H1 (cell line): Measurements from ENCODE around the gene TMEM135. TPM values are rescaled to one million over a fixed set of nuclear protein-coding genes. Genes with fewer than 3 reads are reported as not detected.

Experiments
- CTCF ChIA-PET: fragments of 300-600 bp; sonication (Branson Sonifier 250); formaldehyde crosslinking; loops from one replicate; lab custom pipeline; 2021; ENCODE audit not compliant: partially characterized antibody; lab: Charles Lee
- POLR2A ChIA-PET: fragments of 300-600 bp; sonication (Branson Sonifier 250); formaldehyde crosslinking; loops from one replicate; lab custom pipeline; 2021; ENCODE audit warnings: inconsistent platforms; ENCODE audit not compliant: partially characterized antibody; lab: Charles Lee
- DNase-seq, 2 experiments: peaks; one replicate each; pipeline versions ENCODE4 v3.0.0 to v3.0.0-alpha.2; 2010 to 2022; ENCODE audit warnings: low spot score in 2 of 2, low read depth in 1 of 2, mixed read lengths in 1 of 2
- FAIRE-seq: peaks from 2 replicates; lab custom pipeline; 2011; peaks lifted over from hg19 to GRCh38; lab: Jason Lieb, UNC
- H2AFZ ChIP-seq: 2 replicates; pipeline ENCODE4 v1.8.1; 2012; ENCODE audit warnings: low read length, inconsistent platforms
- H2AK5ac ChIP-seq: 2 replicates; pipeline ENCODE4 v1.6.1; 2013; ENCODE audit warnings: low read depth, low read length
- H2BK120ac ChIP-seq: replicated peaks from 2 replicates; pipeline ENCODE3; 2013; ENCODE audit warnings: low read depth, low read length, inconsistent platforms
- H2BK12ac ChIP-seq: 2 replicates; pipeline ENCODE4 v1.6.1; 2013; ENCODE audit warnings: low read depth, low read length
- H2BK15ac ChIP-seq: 2 replicates; pipeline ENCODE4 v1.6.1; 2013; ENCODE audit warnings: low read length
- H2BK20ac ChIP-seq: 2 replicates; pipeline ENCODE4 v1.6.1; 2013; ENCODE audit warnings: low read length
- H2BK5ac ChIP-seq: 2 replicates; pipeline ENCODE4 v1.6.1; 2013; ENCODE audit warnings: low read depth, low read length
- H3K14ac ChIP-seq: 2 replicates; pipeline ENCODE4 v1.6.1; 2013; ENCODE audit warnings: inconsistent platforms; ENCODE audit not compliant: insufficient read length
- H3K18ac ChIP-seq: 2 replicates; pipeline ENCODE4 v1.6.1; 2013; ENCODE audit warnings: low read length; ENCODE audit errors: extremely low read depth
- H3K23ac ChIP-seq: 2 replicates; pipeline ENCODE4 v1.6.1; 2013; ENCODE audit warnings: inconsistent platforms; ENCODE audit not compliant: insufficient read length
- H3K23me2 ChIP-seq: 2 replicates; pipeline ENCODE4 v1.6.1; 2013; ENCODE audit warnings: low read depth, low read length
- H3K27ac ChIP-seq: 2 replicates; pipeline ENCODE4 v1.6.1; 2011; ENCODE audit warnings: low read depth, low read length, inconsistent platforms
- H3K27me3 ChIP-seq, 4 experiments: replicated peaks in 1 of 4; 1 replicate in 1 of 4; 2 replicates in 3 of 4; pipeline versions ENCODE4 v1.6.1 to v1.8.1; 2011 to 2013; ENCODE audit warnings: low read length in 3 of 4, mild to moderate bottlenecking in 3 of 4, inconsistent platforms in 2 of 4, mixed read lengths in 2 of 4, moderate library complexity in 1 of 4; ENCODE audit not compliant: control insufficient read depth in 3 of 4, insufficient read depth in 3 of 4; ENCODE audit errors: extremely low read depth in 1 of 4
- H3K36me3 ChIP-seq, 4 experiments: 2 replicates each; pipeline versions ENCODE4 v1.6.1 to v1.8.1; 2011 to 2013; ENCODE audit warnings: mild to moderate bottlenecking in 4 of 4, low read length in 3 of 4, moderate library complexity in 2 of 4, control low read depth in 1 of 4, inconsistent platforms in 1 of 4; ENCODE audit not compliant: insufficient read depth in 4 of 4, control insufficient read depth in 2 of 4
- H3K4ac ChIP-seq: replicated peaks from 2 replicates; pipeline ENCODE3; 2013; ENCODE audit warnings: low read length, low read depth, mixed read lengths, inconsistent platforms; ENCODE audit not compliant: insufficient read length
- H3K4me1 ChIP-seq, 4 experiments: replicated peaks in 1 of 4; 1 replicate in 1 of 4; 2 replicates in 3 of 4; pipeline versions ENCODE4 v1.6.1 to v1.8.1; 2011 to 2013; ENCODE audit warnings: low read length in 3 of 4, inconsistent platforms in 2 of 4, mixed read lengths in 1 of 4; ENCODE audit not compliant: insufficient read depth in 4 of 4, control insufficient read depth in 3 of 4
- H3K4me2 ChIP-seq, 2 experiments: 2 replicates each; pipeline versions ENCODE4 v1.6.1 to v1.8.1; 2011 to 2013; ENCODE audit warnings: low read depth in 2 of 2, low read length in 2 of 2, control low read depth in 1 of 2, inconsistent platforms in 1 of 2, mild to moderate bottlenecking in 1 of 2; ENCODE audit not compliant: insufficient read depth in 1 of 2
- H3K4me3 ChIP-seq, 4 experiments: fragments of 200-600, 300-600 bp in 1 of 4; sonication (generic), shearing (Covaris generic), sonication (Bioruptor Twin) in 1 of 4; 2 replicates each; pipeline versions ENCODE4 v1.5.1 to v1.8.1; 2011 to 2016; ENCODE audit warnings: low read length in 4 of 4, low read depth in 3 of 4, control low read depth in 2 of 4, inconsistent platforms in 2 of 4, mild to moderate bottlenecking in 2 of 4, mixed read lengths in 1 of 4, moderate library complexity in 1 of 4; ENCODE audit not compliant: insufficient read depth in 2 of 4; ENCODE audit errors: extremely low read depth in 1 of 4
- H3K56ac ChIP-seq: replicated peaks from 2 replicates; pipeline ENCODE3; 2013; ENCODE audit warnings: low read depth, mild to moderate bottlenecking, mixed read lengths, low read length, inconsistent platforms; ENCODE audit not compliant: insufficient read length
- H3K79me1 ChIP-seq: 2 replicates; pipeline ENCODE4 v1.6.1; 2013; ENCODE audit warnings: low read depth, low read length, control low read depth
- H3K79me2 ChIP-seq, 2 experiments: 2 replicates each; pipeline versions ENCODE4 v1.6.1 to v1.8.1; 2012 to 2013; ENCODE audit warnings: low read length in 2 of 2, mild to moderate bottlenecking in 2 of 2, inconsistent platforms in 1 of 2; ENCODE audit not compliant: insufficient read depth in 2 of 2, control insufficient read depth in 1 of 2
- H3K9ac ChIP-seq, 4 experiments: replicated peaks in 1 of 4; 1 replicate in 1 of 4; 2 replicates in 3 of 4; pipeline versions ENCODE4 v1.6.1 to v1.8.1; 2011 to 2013; ENCODE audit warnings: low read depth in 3 of 4, low read length in 3 of 4, control low read depth in 2 of 4, mild to moderate bottlenecking in 2 of 4, moderate library complexity in 2 of 4, inconsistent platforms in 1 of 4; ENCODE audit errors: extremely low read depth in 1 of 4
- H3K9me3 ChIP-seq, 2 experiments: 2 replicates each; pipeline versions ENCODE4 v1.6.1 to v1.8.1; 2012 to 2013; ENCODE audit warnings: mild to moderate bottlenecking in 2 of 2, moderate library complexity in 2 of 2, control low read depth in 1 of 2, inconsistent platforms in 1 of 2, low read depth in 1 of 2, low read length in 1 of 2, mixed read lengths in 1 of 2; ENCODE audit not compliant: insufficient read depth in 2 of 2
- H4K20me1 ChIP-seq, 2 experiments: replicated peaks in 1 of 2; 2 replicates each; pipeline versions ENCODE3 to v1.8.1; 2011 to 2013; ENCODE audit warnings: inconsistent platforms in 2 of 2, low read length in 2 of 2, mild to moderate bottlenecking in 1 of 2; ENCODE audit not compliant: insufficient read depth in 2 of 2, control insufficient read depth in 1 of 2
- H4K5ac ChIP-seq: 2 replicates; pipeline ENCODE4 v1.6.1; 2013; ENCODE audit warnings: low read length, low read depth, mixed read lengths, inconsistent platforms; ENCODE audit not compliant: insufficient read length
- H4K8ac ChIP-seq: 2 replicates; pipeline ENCODE4 v1.8.0; 2013; ENCODE audit warnings: mild to moderate bottlenecking, moderate library complexity, low read length, inconsistent platforms; ENCODE audit not compliant: insufficient read depth; ENCODE audit errors: extremely low read depth
- H4K91ac ChIP-seq: replicated peaks from 2 replicates; pipeline ENCODE3; 2013; ENCODE audit warnings: low read length, mixed read lengths, inconsistent platforms; ENCODE audit not compliant: insufficient read length
- CBX8 ChIP-seq: fragments of 300-800, 300-1000 bp; sonication (generic); IDR thresholded peaks from 2 replicates; pipeline ENCODE4 v1.7.1; 2016; ENCODE audit warnings: low read depth, low read length, borderline replicate concordance
- MAFK ChIP-seq: IDR thresholded peaks from 2 replicates; pipeline ENCODE4 v1.6.1; 2012; ENCODE audit warnings: low read depth, mild to moderate bottlenecking, improper control_type of control experiment, low read length
- POLR2A ChIP-seq, 2 experiments: IDR thresholded peaks; 1 replicate in 1 of 2; 2 replicates in 1 of 2; pipeline ENCODE4 v1.6.1; 2011; ENCODE audit warnings: low read depth in 2 of 2, low read length in 2 of 2, mild to moderate bottlenecking in 2 of 2; ENCODE audit errors: control extremely low read depth in 1 of 2
- RBBP5 ChIP-seq: IDR thresholded peaks from 2 replicates; pipeline ENCODE4 v1.7.1; 2012; ENCODE audit warnings: low read depth, mild to moderate bottlenecking, inconsistent platforms, low read length, moderate library complexity, borderline replicate concordance
- YY1 ChIP-seq: IDR thresholded peaks from 2 replicates; pipeline ENCODE4 v1.6.1; 2011; ENCODE audit warnings: low read depth, mild to moderate bottlenecking, low read length
- WGBS, 2 experiments: shearing (Covaris generic) in 1 of 2; methylation state at CpG; one replicate each; pipeline versions ENCODE4 v1.1.6 to v1.1.7; 2013 to 2015; ENCODE audit warnings: low lambda C conversion rate in 2 of 2, mixed read lengths in 2 of 2, inconsistent platforms in 1 of 2, low coverage in 1 of 2, missing lambda C conversion rate in 1 of 2; ENCODE audit not compliant: insufficient replicate concordance in 2 of 2, insufficient coverage in 1 of 2, insufficient read length in 1 of 2; ENCODE audit errors: extremely low coverage in 1 of 2, missing lambda C conversion rate in 1 of 2; 5-methylcytosine and 5-hydroxymethylcytosine counted together
- polyA plus RNA-seq, 7 experiments: library from polyadenylated mRNA; depleted of rRNA in 3 of 7; stranded (reverse) in 5 of 7; unstranded in 2 of 7; fragments of >200 nt in 5 of 7; fragments of 200-250 nt in 2 of 7; gene quantifications; 1 replicate in 5 of 7; 2 replicates in 1 of 7; 4 replicates in 1 of 7; pipeline versions ENCODE4 v1.2.1 to v1.2.3, GENCODE V29; 2011 to 2013; ENCODE audit warnings: missing spikeins in 2 of 7, mixed read lengths in 2 of 7
- total RNA-seq: library from RNA; stranded (reverse); fragmentation: NEBNext Ultra II Directional; extraction: Animal tissue kit (Norgen Biotek cat#: 25700); gene quantifications from 2 replicates; pipeline ENCODE4 v1.2.1, GENCODE V29; 2021

Gene TMEM135
- total and polyA plus RNA-seq, 2 of the 8 experiments (the other 6 are each of a cell fraction or from before 2014, with no cell fraction given), result 9.3 to 31.3 TPM

DNA sequence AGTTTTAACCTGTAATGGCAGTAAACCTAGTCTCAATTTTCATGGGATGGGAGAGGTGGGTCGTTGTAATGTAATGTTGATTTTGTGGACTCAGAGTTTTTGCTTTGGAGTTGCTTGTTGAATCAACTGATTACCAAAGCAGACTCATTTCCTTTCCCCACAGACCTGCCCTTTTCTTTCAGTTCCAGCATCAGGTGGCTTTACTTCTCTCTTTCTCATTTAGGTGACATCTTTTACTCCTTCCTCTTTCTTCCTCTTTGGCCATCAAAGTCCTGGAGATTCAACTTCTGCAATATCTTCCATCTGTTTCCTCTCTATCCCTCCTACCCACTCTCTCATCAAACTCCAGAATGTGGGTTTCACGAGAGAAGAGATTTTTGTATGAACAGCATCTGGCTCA lies 313.9 kb downstream of the TMEM135 start:
- POLR2A ChIA-PET, result no interaction called here
- 91% methylated on average over 2 of the region's 2 CpGs; no CpG with 5 or more reads in 1 of the 2 experiments for WGBS, 2 experiments

More for the DNA sequence above, 313.9 kb downstream of the TMEM135 start:
- H4K20me1 ChIP-seq, result no peaks in the 10 kb centered on the region
- H3K27me3 ChIP-seq, result no peaks in the 10 kb centered on the region
- H2BK15ac ChIP-seq, result no peak overlapping the region
- CTCF ChIA-PET, result interaction anchor here (0.7 to 6.0 kb wide), 15 partner anchors 11 to 826 kb away, joined by 3 to 192 read pairs (median 5); no protein-coding TSS in a partner anchor
- no peaks in the 10 kb centered on the region for H3K4me1 ChIP-seq
- H3K9me3 ChIP-seq, result no peaks in the 10 kb centered on the region
- no peak for DNase-seq
- H4K8ac ChIP-seq, result no peak overlapping the region
- H3K23ac ChIP-seq, result no peak overlapping the region
- no peaks in the 10 kb centered on the region for H3K36me3 ChIP-seq
- no peak overlapping the region for H3K18ac ChIP-seq
- H2BK5ac ChIP-seq, result no peak overlapping the region
- no peaks in the 10 kb centered on the region for H3K79me1 ChIP-seq
- no peak overlapping the region for H2BK12ac ChIP-seq
- no peak overlapping the region for H4K91ac ChIP-seq
- H3K9ac ChIP-seq, result no peak overlapping the region
- H3K23me2 ChIP-seq, result no peaks in the 10 kb centered on the region
- H3K56ac ChIP-seq, result no peak overlapping the region
- H3K4me3 ChIP-seq, result no peak overlapping the region
- H4K5ac ChIP-seq, result no peak overlapping the region
- no peak overlapping the region for H3K14ac ChIP-seq
- H3K27ac ChIP-seq, result no peak overlapping the region
- H3K4me2 ChIP-seq, result no peak overlapping the region
- FAIRE-seq, result no peak
- H2AFZ ChIP-seq, result no peak overlapping the region
- H2AK5ac ChIP-seq, result no peak overlapping the region
- no peak overlapping the region for H2BK120ac ChIP-seq
- no peaks in the 10 kb centered on the region for H3K79me2 ChIP-seq
- H2BK20ac ChIP-seq, result no peak overlapping the region
- H3K4ac ChIP-seq, result no peak overlapping the region
- no peak for TF ChIP-seq MAFK
- TF ChIP-seq POLR2A (IDR thresholded peaks at IDR 0.05; ENCODE audit: control extremely low read depth in 1 of 2, low read depth in 2 of 2, low read length in 2 of 2), result no peak
- no peak for TF ChIP-seq CBX8
- no peak for TF ChIP-seq YY1
- TF ChIP-seq RBBP5, result no peak
